Measurements from ENCODE around the gene SMYD3.

GRCh38 chr1:246157516-246157915, 349.6 kb downstream of the SMYD3 start:
- TF ChIP-seq CTCF (IDR thresholded peaks at IDR 0.05; ENCODE audit: insufficient read depth, low read depth, low read length) (no peak), EZH2 (IDR thresholded peaks at IDR 0.05; ENCODE audit: insufficient read depth, low read length) (no peak)

Data from astrocyte (in vitro differentiated cells and primary cell).